ENCODE data around the gene CYLD.

CYLD gene

DNA sequence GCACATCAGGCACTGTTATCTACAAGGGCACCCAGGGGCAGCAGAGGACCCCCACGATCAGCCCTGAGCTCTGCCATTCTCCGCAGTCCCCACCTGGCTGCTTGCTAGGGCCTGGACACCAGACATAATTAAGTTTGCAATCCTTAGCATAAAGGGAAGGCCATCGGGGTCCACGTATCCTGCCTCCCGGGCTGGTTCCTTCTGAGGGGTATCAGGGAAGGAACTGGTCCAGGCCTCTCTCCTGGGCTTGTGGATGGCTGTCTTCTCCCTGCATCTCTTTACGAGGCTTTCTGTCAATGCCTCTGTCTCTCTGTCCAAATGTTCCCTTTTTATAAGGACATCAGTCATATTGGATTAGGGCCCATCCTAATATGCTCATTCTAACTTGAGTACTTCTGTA, 77.8 kb downstream of the CYLD start:
- no peak for DNase-seq (ENCODE audit: low read depth)

DNA sequence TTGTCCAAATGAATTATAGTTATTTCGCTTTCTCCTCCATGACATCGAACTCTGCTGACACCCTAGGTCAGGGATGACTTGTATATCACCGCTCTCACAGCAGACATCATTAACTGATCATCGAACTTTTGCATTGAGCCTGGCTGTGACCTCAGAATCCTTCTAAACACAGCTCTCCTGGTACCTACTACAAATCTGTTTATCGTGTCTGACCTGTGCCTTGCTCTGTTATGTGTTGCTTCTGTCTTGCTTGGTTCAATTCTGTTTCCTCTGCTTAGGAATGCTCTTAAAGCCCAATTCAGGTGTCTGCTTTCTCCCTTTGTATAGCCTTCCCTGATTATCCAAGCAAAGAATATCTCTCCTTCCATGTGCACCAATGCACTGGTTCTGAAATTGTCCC, 78.3 kb downstream of the CYLD start:
- no peak for DNase-seq (ENCODE audit: low read depth)

DNA sequence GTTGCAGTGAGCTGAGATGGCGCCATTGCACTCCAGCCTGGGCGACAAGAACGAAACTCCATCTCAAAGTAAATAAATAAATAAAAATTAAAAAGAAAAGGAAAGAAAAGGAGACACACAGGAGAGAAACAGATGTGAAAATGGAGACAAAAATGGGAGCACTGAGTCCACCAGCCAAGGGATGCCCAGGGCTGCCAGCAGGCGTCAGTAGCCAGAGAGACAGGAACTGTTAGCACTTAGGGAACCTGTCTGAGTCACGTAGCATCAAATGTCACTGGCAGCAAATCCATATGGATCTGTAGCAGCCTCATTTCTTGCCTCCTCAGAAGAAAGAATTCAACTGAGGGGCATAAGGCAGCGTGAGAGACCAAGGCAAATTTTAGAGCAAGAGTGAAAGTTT, 79.7 kb downstream of the CYLD start:
- DNase-seq (ENCODE audit: low read depth), result no peak

DNA sequence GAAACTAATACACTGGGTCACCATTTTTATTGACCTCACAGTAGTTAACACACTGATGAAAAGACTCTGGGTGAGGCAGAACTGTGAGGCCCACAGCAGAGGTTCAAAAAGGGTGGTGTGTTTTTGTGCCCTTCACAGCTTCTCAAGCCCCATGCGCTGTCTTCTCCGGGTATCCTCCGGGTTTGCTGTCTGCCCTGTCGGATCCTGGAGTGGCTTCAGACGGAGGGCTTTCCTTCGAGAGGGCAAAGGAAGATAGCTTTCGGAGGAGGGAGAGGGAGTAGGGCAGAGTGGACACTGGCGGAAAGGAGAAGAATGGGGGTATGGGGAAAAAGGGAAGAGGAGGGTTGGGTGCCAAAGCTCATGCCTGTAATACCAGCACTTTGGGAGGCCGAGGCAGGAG, 80.8 kb downstream of the CYLD start:
- DNase-seq (ENCODE audit: low read depth), result no peak

DNA sequence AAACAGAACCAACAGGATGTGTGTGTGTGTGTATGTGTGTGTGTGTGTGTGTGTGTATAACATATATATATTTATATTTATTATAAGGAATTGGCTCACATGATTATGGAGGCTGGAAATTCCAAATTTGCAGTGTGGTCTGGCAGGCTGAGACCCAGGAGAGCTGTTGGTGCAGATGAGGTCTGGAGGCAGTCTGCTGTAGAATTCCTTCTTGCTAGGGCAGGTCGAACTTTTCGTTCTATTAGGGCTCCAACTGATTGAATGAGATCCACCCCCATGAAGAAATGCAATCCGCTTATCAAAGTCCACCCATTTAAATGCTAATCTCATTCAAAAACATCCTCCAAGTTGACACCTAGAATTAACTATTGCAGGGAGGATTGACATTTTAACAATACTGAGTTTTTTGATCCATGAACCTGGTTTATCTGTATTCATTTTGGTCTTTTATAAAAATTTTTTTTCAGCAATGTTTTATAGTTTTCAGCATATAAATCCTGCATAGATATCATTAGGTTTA, 85.0 kb downstream of the CYLD start:
- no peak for DNase-seq (ENCODE audit: low read depth)

DNA sequence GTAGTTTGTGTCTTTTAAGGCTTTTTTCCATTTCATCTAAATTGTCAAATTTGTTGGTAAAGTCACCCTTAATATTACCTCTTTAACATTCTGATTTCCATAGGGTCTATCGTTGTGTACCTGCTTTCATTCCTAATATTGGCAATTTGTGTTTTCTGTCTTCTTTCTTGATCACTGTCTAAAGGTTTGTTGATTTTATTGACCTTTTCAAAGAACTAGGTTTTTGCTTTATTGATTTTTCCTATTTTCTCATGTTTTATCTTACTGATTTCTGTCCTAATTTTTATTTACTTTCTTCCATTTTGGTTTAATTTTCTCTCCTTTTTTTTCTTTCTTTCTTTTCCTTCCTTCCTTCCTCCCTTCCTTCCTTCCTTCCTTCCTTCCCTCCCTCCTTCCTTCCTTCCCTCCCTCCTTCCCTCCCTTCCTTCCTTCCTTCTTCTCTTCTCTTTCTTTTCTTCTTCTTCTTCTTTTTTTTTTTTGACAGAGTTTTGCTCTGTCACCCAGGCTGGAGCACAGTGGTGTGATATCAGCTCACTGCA, 86.3 kb downstream of the CYLD start:
- DNase-seq (ENCODE audit: low read depth), result no peak

DNA sequence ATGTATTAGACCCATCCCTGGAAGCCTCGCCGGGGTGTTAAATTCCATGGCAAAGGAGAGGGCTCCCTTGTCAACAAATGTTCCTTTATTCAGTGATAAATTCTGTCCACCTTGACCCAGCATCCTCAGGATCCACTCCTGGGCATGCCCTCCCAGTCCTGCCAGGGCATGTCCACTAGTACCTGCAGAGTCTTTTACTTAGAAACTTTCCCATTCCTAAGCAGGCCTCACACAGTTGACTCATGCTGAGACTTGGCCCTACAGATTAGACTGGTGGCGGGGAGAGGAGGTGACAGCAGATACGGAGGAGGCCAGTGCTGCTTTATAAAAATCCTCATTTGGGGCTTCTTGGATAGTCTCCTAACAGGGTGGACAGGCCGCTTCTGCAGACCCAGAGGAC, 88.8 kb downstream of the CYLD start:
- DNase-seq (ENCODE audit: low read depth), result no peak

DNA sequence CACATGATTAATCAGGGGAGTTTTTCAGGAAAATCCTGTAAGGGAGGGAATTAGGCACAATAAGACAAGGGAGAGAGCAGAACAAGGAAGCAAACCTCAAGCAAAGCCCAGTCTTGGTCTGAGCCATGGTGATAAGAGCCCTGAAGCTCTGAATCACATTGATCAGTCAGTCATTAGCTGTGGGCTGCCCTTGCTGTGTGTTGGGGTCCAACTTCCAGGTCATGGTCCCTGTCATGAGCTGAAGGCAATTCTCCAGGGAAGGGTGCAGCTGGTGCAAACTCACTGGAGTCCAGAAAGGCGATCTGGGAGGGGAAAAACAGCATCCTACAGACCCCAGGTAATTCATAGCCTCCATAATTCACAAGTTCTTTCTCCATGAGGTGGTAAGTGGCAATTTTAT, 89.9 kb downstream of the CYLD start:
- no peak for DNase-seq (ENCODE audit: low read depth)

DNA sequence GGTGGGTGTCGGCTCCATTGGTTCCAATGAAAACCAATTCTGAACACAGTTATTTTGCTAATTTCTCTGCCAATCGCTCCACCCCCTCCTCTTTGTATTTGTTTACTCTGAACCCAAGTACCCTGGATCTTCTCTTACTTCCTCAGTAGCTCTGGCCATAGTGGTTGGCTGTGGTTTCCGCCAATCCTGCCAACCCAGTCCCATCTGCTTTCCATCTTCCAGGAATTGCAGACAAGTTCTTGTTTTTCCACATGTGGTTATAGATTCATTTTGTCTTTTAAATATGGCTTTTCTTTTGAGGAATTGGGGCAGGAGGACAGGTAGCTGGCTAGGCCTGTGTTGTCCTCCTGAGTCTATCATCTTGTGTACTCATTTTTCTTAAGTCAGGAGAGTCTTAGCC, 92.0 kb downstream of the CYLD start:
- DNase-seq (ENCODE audit: low read depth), result no peak

DNA sequence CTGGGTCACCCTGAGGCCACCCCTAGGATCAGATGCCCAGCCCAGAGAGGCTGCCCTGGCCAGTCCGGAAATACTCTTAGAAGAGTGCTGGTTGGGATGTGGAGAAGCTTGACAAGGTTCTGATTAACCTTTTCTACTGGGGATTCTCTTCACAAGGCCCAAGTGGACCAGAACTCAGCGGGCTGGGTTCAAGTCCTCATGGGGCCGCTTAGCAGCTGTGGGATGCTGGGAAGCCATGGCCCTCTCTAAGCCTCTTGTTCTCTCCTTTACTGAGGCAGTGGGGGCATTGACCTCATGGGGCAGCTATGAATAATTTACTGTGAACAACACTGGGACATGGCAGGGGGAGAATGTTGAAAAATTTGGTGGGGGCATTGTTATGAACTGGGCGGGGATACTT, 92.8 kb downstream of the CYLD start:
- no peak for DNase-seq (ENCODE audit: low read depth)

DNA sequence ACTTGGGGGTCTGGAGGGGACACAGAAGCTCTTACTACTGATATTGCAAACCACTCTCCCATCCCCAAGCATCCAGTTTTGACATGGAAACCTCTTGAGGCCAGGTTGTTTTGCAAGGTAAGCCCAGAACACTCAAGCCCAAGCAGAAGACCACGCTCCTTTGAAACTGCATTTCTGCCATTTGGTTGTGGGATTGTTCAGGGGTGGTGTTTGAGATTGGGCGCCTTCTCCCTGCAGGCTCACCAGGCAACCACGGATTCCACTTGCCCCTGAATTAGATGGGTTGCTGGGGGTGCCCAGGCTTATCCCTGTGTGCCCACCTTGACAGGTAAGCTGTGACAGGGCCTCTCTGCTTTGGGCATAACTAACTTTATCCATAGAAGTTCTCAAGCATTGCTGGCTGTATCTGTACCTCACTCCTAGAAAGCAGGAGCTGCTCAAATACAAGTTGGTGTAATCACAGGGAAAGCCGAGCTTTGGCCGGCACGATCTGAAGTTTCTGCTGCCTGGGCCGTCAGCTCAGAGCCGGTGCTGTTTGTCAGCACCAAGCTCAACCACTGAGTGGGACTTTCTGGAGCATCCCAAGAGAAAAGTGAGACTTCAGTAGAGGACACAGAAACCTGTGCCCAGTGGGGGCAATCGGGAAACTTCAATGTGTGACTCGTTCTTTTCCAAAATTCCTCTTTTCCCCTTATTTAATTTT, 93.6 kb downstream of the CYLD start:
- no peak for DNase-seq (ENCODE audit: low read depth)

DNA sequence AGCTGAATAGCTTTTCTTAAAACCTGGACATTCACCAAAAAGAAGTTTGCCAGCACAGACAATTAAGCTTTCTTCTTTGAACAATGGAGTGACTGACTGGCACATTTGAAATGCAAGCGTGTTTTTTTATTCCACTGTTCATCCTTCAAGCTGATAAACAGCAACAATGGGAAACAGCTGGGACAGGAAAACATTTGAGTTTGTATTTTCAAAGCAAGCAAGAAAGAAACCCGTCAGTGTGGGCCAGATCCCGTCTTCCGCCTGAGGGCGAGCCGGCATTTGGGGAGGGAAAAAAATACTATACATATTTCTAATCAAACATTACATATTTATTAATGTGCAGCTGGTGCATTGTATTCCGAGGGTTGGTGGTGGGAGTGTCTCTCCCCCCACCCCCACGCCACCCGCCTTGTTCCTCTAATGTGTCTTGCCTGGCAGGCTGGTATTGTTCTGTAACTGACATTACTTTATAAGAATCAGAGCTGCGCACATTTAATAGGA, 94.3 kb downstream of the CYLD start:
- DNase-seq (ENCODE audit: low read depth), result no peak

DNA sequence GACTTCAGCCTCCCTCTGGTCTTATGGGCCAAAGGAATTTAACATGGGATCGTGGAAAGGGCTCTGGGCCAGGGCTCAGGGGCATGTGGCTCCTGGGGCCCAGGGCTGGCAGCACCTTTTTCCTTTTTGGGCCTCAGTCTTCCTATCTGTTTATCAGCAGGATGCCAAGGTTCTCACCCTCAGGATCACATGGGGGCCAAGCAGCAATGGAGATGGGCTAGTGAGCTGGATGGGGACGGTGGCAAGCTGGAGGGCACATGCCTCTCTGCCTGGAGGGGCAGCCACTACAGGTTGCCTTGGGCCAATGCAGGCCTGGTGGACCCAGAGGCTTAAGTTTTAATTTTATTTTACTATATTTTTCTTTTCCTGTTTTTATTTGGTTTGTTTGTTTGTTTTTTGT, 95.4 kb downstream of the CYLD start:
- DNase-seq (ENCODE audit: low read depth), result no peak

DNA sequence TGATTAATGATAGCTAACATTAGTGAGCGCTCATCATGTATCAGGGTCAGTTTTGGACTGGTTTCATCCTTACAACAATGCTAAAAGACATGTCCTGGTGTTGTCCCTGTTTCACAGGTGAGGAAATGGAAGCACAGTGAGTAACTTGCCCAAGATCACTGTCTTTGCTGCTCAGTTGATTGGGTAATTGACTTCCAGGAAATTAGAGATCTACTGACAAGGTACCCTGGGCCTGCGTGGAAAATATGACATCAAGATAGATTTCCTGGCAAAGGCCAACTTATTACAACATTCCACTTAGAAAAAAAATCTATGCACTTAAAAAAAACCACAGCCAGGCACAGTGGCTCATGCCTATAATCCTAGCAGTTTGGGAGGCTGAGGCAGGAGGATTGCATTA, 96.3 kb downstream of the CYLD start:
- DNase-seq (ENCODE audit: low read depth), result no peak

DNA sequence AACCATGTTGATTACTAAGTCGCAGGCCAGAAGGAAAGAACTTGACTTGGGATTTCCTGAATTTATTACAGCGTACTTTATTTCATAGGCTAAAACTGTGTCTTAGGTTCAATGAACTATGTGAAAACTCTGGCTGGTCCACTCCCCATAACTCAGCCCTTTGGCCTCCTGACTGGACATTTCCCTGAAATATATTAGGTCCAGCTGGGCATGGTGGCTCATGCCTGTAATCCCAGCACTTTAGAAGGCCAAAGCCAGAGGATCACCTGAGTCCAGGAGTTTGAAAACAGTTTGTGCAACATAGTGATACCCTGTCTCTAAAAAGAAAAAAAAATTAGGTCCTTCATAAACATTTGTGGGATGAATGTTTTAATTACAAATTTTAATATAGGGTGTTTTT, 97.0 kb downstream of the CYLD start:
- DNase-seq (ENCODE audit: low read depth), result no peak

DNA sequence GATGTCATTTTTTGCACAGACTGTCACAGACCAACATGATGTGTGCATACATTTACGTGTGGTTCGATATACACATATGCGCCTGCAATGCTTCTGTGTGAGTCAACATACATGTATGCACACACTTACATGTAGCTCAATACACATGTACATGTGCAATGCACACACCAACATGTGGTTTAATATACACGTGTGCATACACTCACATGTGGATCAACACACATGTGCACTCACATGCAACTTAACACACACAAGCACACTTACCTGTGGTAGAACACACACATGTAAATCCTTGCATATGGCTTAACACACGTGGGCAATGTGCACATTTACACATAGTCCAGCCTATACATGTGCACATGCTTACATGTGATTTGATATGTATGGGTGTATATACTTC, 97.5 kb downstream of the CYLD start:
- DNase-seq (ENCODE audit: low read depth), result no peak

DNA sequence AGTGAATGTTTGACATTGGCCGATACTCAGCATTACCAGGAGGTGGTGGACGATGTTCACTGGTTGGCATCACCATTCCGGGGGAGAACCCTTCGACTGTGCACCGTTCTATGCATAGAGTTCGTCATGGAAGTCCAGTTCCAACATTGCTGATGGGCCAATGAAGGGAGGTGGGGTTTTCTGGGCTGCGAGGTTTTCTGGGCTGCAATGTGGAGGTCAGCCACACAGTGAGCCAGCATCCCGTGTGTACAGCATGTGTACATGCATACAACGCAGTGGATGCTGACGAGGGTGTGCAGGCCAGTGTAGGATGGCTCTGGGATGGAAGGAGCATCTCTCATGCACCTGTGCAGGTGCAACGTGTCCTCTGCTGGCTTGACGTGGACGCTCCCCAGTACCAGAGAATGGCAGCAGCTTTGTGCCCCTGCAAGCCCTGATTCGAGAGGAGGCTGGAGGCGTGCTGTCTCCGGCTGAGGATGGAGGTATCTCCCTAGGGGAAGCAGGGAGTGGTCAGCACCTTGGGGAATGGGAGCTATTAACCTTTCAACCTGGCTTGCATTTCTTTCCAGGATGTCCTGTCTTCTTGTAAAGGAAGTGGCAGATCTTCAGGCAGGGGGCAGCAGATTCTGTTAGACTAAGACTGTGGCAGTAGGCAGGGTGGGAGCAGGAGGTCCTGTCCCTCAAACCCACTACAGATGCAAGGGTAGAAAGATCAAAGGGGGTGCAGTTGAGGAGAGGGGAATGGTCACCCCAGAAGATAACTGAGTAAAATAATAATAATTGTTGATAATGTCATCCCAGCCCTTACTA, 98.2 kb downstream of the CYLD start:
- DNase-seq (ENCODE audit: low read depth), result no peak

DNA sequence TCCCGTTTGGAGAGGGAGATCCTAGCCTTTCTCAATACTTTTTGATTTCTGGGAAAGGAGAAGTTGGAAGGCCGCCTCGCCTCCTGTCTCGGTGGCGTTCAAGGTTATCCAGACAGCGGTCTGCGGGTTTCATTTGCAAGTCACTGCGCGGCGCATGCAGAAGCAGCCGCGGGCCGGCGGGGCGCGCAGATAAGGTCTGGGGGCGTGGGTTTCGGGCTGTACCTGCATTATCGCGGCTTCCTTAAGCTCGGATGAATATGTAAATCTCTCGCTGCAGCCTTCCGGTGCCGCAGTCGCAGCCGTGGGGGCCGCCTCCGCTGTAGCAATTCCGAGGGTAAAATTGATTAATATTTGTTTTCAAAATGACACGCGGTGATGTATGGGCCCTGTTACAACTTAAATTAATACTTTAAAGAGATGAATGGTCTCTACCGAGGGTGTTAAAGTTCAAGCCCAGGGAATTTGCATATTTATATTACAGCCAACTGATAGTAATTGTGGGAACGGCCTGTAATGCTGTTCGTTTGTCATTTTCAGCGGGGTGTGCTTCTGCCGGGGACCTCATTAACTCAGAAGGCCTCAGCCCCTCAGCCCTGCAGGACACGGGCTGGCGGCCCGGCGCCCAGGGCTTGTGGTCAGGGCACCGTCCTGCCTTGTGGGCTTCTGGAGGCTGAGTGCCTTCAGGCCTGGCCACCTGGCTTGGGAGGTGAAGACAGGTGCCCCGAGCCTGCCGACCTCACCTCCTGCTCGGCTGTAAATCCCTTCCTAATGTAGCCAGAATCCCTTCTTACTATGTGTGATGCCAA, 99.4 kb downstream of the CYLD start:
- DNase-seq (ENCODE audit: low read depth), result peak; percentile 26

DNA sequence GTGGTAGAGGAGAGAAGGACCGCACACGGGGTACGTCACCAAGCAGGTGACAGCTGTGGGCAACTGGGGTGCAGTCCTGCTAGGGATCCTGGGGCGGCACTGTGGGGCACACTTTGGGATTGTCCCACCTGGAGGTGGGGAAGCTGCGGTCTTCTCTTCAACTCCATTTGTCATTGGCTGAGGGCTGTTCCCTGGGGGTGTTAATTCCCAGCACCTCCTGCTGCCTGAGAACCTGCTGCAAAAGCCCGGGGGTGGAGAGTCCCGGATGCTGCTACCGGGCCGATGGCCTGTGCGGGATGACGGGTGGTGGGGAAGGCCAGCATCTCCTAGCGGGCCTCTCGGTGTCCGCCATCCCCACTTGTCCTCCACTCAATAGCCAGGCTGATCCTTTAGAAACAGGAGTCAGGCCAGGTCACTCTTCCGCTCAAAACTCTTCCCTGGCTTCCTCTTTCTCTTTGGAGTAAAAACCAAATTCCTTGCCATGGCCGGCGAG, 100.2 kb downstream of the CYLD start:
- DNase-seq (ENCODE audit: low read depth), result no peak

DNA sequence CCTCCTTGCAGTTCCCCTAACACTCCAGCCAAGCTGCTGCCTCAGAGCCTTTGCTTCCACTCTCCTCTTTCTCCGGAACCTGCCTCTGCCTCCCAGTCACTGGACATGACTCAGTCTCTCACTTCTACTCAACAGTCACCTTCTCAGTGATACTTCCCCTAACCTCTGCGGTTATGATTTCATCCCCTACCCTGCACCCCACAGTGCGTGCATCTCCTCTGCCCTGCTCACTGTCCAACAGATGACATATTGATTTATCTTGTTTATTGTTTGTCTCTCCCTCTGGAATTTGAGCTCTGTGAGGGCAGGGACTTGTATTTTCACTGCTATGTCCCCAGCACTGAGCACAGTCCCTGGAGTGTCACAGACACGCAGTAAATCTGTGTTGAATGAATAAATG, 100.7 kb downstream of the CYLD start:
- DNase-seq (ENCODE audit: low read depth), result no peak

DNA sequence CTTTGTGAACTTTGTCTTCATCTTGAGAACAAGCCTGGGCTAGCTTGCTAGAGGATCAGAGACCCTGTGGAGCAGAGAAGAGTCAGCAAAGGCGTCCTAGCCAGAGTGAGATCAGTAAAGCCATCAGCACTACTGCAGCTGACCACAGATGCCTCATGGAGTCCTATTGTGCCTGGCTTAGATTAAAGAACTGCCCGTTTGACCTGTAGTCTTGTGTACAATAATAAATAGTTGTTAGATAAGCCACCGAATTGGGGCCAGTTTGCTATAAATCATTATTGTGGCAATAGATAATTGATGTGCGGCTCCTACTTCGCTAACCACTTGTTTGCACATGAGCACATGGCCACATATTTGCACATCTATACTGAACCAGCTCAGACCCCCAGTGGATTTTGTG, 103.0 kb downstream of the CYLD start:
- no peak for DNase-seq (ENCODE audit: low read depth)

DNA sequence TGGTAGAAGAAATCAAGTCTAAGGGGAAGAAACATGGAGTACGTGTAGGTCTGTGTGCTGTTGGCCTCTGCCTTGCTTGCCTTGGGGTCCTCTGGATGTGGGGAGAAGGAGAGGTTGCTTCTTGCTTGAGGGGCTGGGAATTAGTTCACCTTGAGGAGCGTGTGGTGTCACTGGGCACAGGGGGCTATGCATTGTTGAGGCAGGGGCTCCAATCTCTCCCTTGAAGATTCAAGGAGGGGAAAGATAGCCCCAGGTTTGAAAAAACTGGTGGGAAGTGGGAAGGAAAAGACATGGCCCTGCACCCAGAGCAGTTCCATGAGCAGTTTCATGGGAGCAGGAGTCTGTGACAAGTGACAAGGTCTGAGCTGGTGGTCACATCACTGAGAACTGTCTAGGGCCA, 103.4 kb downstream of the CYLD start:
- no peak for DNase-seq (ENCODE audit: low read depth)

Data from activated T-cell treated with anti-CD3 and anti-CD28 coated beads for 24 hours (primary cell).